ENCODE measurements around the gene RPTN. TPM values are rescaled to one million over a fixed set of nuclear protein-coding genes. Genes with fewer than 3 reads are reported as not detected.

The RPTN gene
- not detected for polyA plus RNA-seq (2013, experiment 1 of 2)
- polyA plus RNA-seq (2013, experiment 2 of 2) = not detected

- Histone ChIP-seq H3K4me1 (ENCODE audit: control insufficient read depth, insufficient read depth, low read depth, low read length) (peaks cover 1% of the 10 kb centered on the region), H3K36me3 (ENCODE audit: control insufficient read depth in 1 of 2, insufficient read depth in 2 of 2, low read depth in 1 of 2, low read length in 2 of 2) (no peaks in the 10 kb centered on the region), H3K4ac (ENCODE audit: low read depth in 1 of 2, low read length in 2 of 2) (no peak within 1 kb of the TSS), H3K23ac (ENCODE audit: low read length in 2 of 2) (no peak within 1 kb of the TSS), H3K18ac (ENCODE audit: low read depth in 1 of 2, low read length in 2 of 2) (no peak within 1 kb of the TSS), H3K9ac (ENCODE audit: low read length) (no peak within 1 kb of the TSS), H3K27ac (ENCODE audit: low read length, poor library complexity, severe bottlenecking) (no peak within 1 kb of the TSS), H2BK12ac (ENCODE audit: low read length in 2 of 2) (no peak within 1 kb of the TSS), H3K9me3 (ENCODE audit: control insufficient read depth, low read length) (no peaks in the 10 kb centered on the region), H3K4me2 (ENCODE audit: low read length, poor library complexity, severe bottlenecking) (no peak within 1 kb of the TSS), H3K14ac (ENCODE audit: low read length in 2 of 2) (no peak within 1 kb of the TSS), H2BK15ac (ENCODE audit: low read depth, poor library complexity, severe bottlenecking) (no peak within 1 kb of the TSS), H2AFZ (ENCODE audit: low read depth, low read length) (no peak within 1 kb of the TSS), H2BK5ac (ENCODE audit: low read depth, low read length, poor library complexity, severe bottlenecking) (no peak within 1 kb of the TSS), H4K8ac (ENCODE audit: low read length) (no peak within 1 kb of the TSS), H2AK5ac (ENCODE audit: low read length, severe bottlenecking) (no peak within 1 kb of the TSS), H2BK120ac (ENCODE audit: low read depth, low read length) (no peak within 1 kb of the TSS), H3K27me3 (ENCODE audit: control insufficient read depth in 1 of 2, insufficient read depth in 1 of 2, low read length in 2 of 2) (peaks cover 3 to 8% of the 10 kb centered on the region in 2 experiments), H3K79me1 (replicated peaks; ENCODE audit: low read length, poor library complexity, severe bottlenecking) (no peaks in the 10 kb centered on the region), H3K4me3 (ENCODE audit: insufficient read depth in 1 of 2, low read depth in 1 of 2, low read length in 2 of 2) (no peak within 1 kb of the TSS), H4K91ac (ENCODE audit: low read length) (no peak within 1 kb of the TSS)
- no CpG with 5 or more reads among the region's 1 CpG for WGBS
- no peak for DNase-seq
These were observed at the start of gene RPTN for GRCh38 chr1:152159144-152159543. Gene RPTN, minus strand, starts transcription at chr1:152159228. Its CDS starts 1,339 bp downstream, at chr1:152157889.

GRCh38 chr1:152198982-152199381 is 40.0 kb upstream of the RPTN start:
- Histone ChIP-seq H2BK120ac (ENCODE audit: low read depth, low read length) (no peak overlapping the region), H3K36me3 (ENCODE audit: control insufficient read depth in 1 of 2, insufficient read depth in 2 of 2, low read depth in 1 of 2, low read length in 2 of 2) (no peaks in the 10 kb centered on the region), H3K27me3 (ENCODE audit: control insufficient read depth in 1 of 2, insufficient read depth in 1 of 2, low read length in 2 of 2) (no peaks in the 10 kb centered on the region), H4K8ac (ENCODE audit: low read length) (no peak overlapping the region), H2BK15ac (ENCODE audit: low read depth, poor library complexity, severe bottlenecking) (no peak overlapping the region), H3K79me1 (replicated peaks; ENCODE audit: low read length, poor library complexity, severe bottlenecking) (no peaks in the 10 kb centered on the region), H2AK5ac (ENCODE audit: low read length, severe bottlenecking) (no peak overlapping the region), H2BK5ac (ENCODE audit: low read depth, low read length, poor library complexity, severe bottlenecking) (no peak overlapping the region), H3K4ac (ENCODE audit: low read depth in 1 of 2, low read length in 2 of 2) (no peak overlapping the region), H3K4me1 (ENCODE audit: control insufficient read depth, insufficient read depth, low read depth, low read length) (no peaks in the 10 kb centered on the region), H4K91ac (ENCODE audit: low read length) (no peak overlapping the region), H2AFZ (ENCODE audit: low read depth, low read length) (no peak overlapping the region), H3K9ac (ENCODE audit: low read length) (no peak overlapping the region), H3K9me3 (ENCODE audit: control insufficient read depth, low read length) (no peaks in the 10 kb centered on the region), H3K14ac (ENCODE audit: low read length in 2 of 2) (no peak overlapping the region), H2BK12ac (ENCODE audit: low read length in 2 of 2) (no peak overlapping the region), H3K4me2 (ENCODE audit: low read length, poor library complexity, severe bottlenecking) (no peak overlapping the region), H3K18ac (ENCODE audit: low read depth in 1 of 2, low read length in 2 of 2) (no peak overlapping the region), H3K23ac (ENCODE audit: low read length in 2 of 2) (no peak overlapping the region), H3K4me3 (ENCODE audit: insufficient read depth in 1 of 2, low read depth in 1 of 2, low read length in 2 of 2) (no peak overlapping the region), H3K27ac (ENCODE audit: low read length, poor library complexity, severe bottlenecking) (no peak overlapping the region)
- DNase-seq = no peak

GRCh38 chr1:152197361-152197941 is 38.4 kb upstream of the RPTN start:
- H3K9me3 ChIP-seq (ENCODE audit: control insufficient read depth, low read length) = no peaks in the 10 kb centered on the region
- no peak for DNase-seq
- no peak overlapping the region for H2BK5ac ChIP-seq (ENCODE audit: low read depth, low read length, poor library complexity, severe bottlenecking)
- no peaks in the 10 kb centered on the region for H3K4me1 ChIP-seq (ENCODE audit: control insufficient read depth, insufficient read depth, low read depth, low read length)
- H2BK12ac ChIP-seq (ENCODE audit: low read length in 2 of 2) = no peak overlapping the region
- H3K14ac ChIP-seq (ENCODE audit: low read length in 2 of 2) = no peak overlapping the region
- no peaks in the 10 kb centered on the region for H3K79me1 ChIP-seq (replicated peaks; ENCODE audit: low read length, poor library complexity, severe bottlenecking)
- H3K27me3 ChIP-seq (ENCODE audit: control insufficient read depth in 1 of 2, insufficient read depth in 1 of 2, low read length in 2 of 2) = no peaks in the 10 kb centered on the region
- H3K36me3 ChIP-seq (ENCODE audit: control insufficient read depth in 1 of 2, insufficient read depth in 2 of 2, low read depth in 1 of 2, low read length in 2 of 2) = no peaks in the 10 kb centered on the region
- H3K23ac ChIP-seq (ENCODE audit: low read length in 2 of 2) = no peak overlapping the region
- H2BK15ac ChIP-seq (ENCODE audit: low read depth, poor library complexity, severe bottlenecking) = no peak overlapping the region
- no peak overlapping the region for H3K18ac ChIP-seq (ENCODE audit: low read depth in 1 of 2, low read length in 2 of 2)
- H4K8ac ChIP-seq (ENCODE audit: low read length) = no peak overlapping the region
- no peak overlapping the region for H4K91ac ChIP-seq (ENCODE audit: low read length)
- no peak overlapping the region for H2BK120ac ChIP-seq (ENCODE audit: low read depth, low read length)
- no peak overlapping the region for H3K9ac ChIP-seq (ENCODE audit: low read length)
- no peak overlapping the region for H2AK5ac ChIP-seq (ENCODE audit: low read length, severe bottlenecking)
- H3K27ac ChIP-seq (ENCODE audit: low read length, poor library complexity, severe bottlenecking) = no peak overlapping the region
- no peak overlapping the region for H3K4me2 ChIP-seq (ENCODE audit: low read length, poor library complexity, severe bottlenecking)
- H3K4ac ChIP-seq (ENCODE audit: low read depth in 1 of 2, low read length in 2 of 2) = no peak overlapping the region
- H3K4me3 ChIP-seq (ENCODE audit: insufficient read depth in 1 of 2, low read depth in 1 of 2, low read length in 2 of 2) = no peak overlapping the region
- no peak overlapping the region for H2AFZ ChIP-seq (ENCODE audit: low read depth, low read length)

- H2BK5ac ChIP-seq (ENCODE audit: low read depth, low read length, poor library complexity, severe bottlenecking) = no peak overlapping the region
- H3K4ac ChIP-seq (ENCODE audit: low read depth in 1 of 2, low read length in 2 of 2) = no peak overlapping the region
- no peak overlapping the region for H3K27ac ChIP-seq (ENCODE audit: low read length, poor library complexity, severe bottlenecking)
- no peaks in the 10 kb centered on the region for H3K9me3 ChIP-seq (ENCODE audit: control insufficient read depth, low read length)
- H3K18ac ChIP-seq (ENCODE audit: low read depth in 1 of 2, low read length in 2 of 2) = no peak overlapping the region
- H2BK12ac ChIP-seq (ENCODE audit: low read length in 2 of 2) = no peak overlapping the region
- H4K8ac ChIP-seq (ENCODE audit: low read length) = no peak overlapping the region
- no peak overlapping the region for H2AK5ac ChIP-seq (ENCODE audit: low read length, severe bottlenecking)
- peaks cover 0 to 10% of the 10 kb centered on the region in 2 experiments for H3K27me3 ChIP-seq (ENCODE audit: control insufficient read depth in 1 of 2, insufficient read depth in 1 of 2, low read length in 2 of 2)
- no peak overlapping the region for H4K91ac ChIP-seq (ENCODE audit: low read length)
- H3K4me3 ChIP-seq (ENCODE audit: insufficient read depth in 1 of 2, low read depth in 1 of 2, low read length in 2 of 2) = no peak overlapping the region
- no peak overlapping the region for H3K4me2 ChIP-seq (ENCODE audit: low read length, poor library complexity, severe bottlenecking)
- no peaks in the 10 kb centered on the region for H3K4me1 ChIP-seq (ENCODE audit: control insufficient read depth, insufficient read depth, low read depth, low read length)
- no peak overlapping the region for H2BK120ac ChIP-seq (ENCODE audit: low read depth, low read length)
- no peak overlapping the region for H3K9ac ChIP-seq (ENCODE audit: low read length)
- no peaks in the 10 kb centered on the region for H3K36me3 ChIP-seq (ENCODE audit: control insufficient read depth in 1 of 2, insufficient read depth in 2 of 2, low read depth in 1 of 2, low read length in 2 of 2)
- no peak overlapping the region for H2BK15ac ChIP-seq (ENCODE audit: low read depth, poor library complexity, severe bottlenecking)
- DNase-seq = no peak
- H3K23ac ChIP-seq (ENCODE audit: low read length in 2 of 2) = no peak overlapping the region
- H2AFZ ChIP-seq (ENCODE audit: low read depth, low read length) = no peak overlapping the region
- H3K79me1 ChIP-seq (replicated peaks; ENCODE audit: low read length, poor library complexity, severe bottlenecking) = no peaks in the 10 kb centered on the region
- no peak overlapping the region for H3K14ac ChIP-seq (ENCODE audit: low read length in 2 of 2)
These were observed 32.7 kb upstream of the RPTN start for GRCh38 chr1:152191711-152192110.

Measured in mesenchymal stem cell (in vitro differentiated cells and primary cell).